Muscle of leg (tissue), 11 donors: ENCODE data around the gene LGR4. TPM values are rescaled to one million over a fixed set of nuclear protein-coding genes. Genes with fewer than 3 reads are reported as not detected.

Experiments used
- DNase-seq: peaks from one replicate; pipeline ENCODE4 v3.0.0; 2013
- H3K27ac ChIP-seq: one replicate; pipeline ENCODE4 v1.5.1; 2013; ENCODE audit warnings: mild to moderate bottlenecking, low read length, control low read depth
- H3K27me3 ChIP-seq: one replicate; pipeline ENCODE4 v1.6.1; 2013; ENCODE audit warnings: low read length; ENCODE audit not compliant: control insufficient read depth, insufficient read depth
- H3K36me3 ChIP-seq: one replicate; pipeline ENCODE4 v1.6.1; 2013; ENCODE audit warnings: low read length; ENCODE audit not compliant: control insufficient read depth, insufficient read depth
- H3K4me1 ChIP-seq: one replicate; pipeline ENCODE4 v1.6.1; 2013; ENCODE audit warnings: low read length; ENCODE audit not compliant: control insufficient read depth, insufficient read depth
- H3K4me3 ChIP-seq: one replicate; pipeline ENCODE4 v1.5.1; 2013; ENCODE audit warnings: low read length, control low read depth
- H3K9me3 ChIP-seq: replicated peaks from 2 replicates; pipeline ENCODE4 v1.6.1; 2013; ENCODE audit warnings: low read depth, low read length; ENCODE audit not compliant: control insufficient read depth
- WGBS: methylation state at CpG from one replicate; pipeline ENCODE4 v1.1.5; 2013; ENCODE audit warnings: missing lambda C conversion rate; ENCODE audit not compliant: insufficient coverage; 5-methylcytosine and 5-hydroxymethylcytosine counted together
- polyA plus RNA-seq, 8 donors: library from polyadenylated mRNA; unstranded; fragments of 120-200 nt; gene quantifications; one replicate each; pipeline versions ENCODE4 v1.2.1 to v1.2.3, GENCODE V29; 2013; ENCODE audit warnings: inconsistent platforms in 1 of 8, low replicate concordance in 1 of 8; ENCODE audit not compliant: insufficient read length in 8 of 8, insufficient read depth in 1 of 8
- total RNA-seq: library from RNA; stranded (reverse); fragments of 120-200 nt; gene quantifications from one replicate; pipeline ENCODE4 v1.2.4, GENCODE V29; 2013

LGR4 gene
- total and polyA plus RNA-seq, 9 donors = 18.8 to 33.3 (median 27.6) TPM

- no peak for DNase-seq
- Histone ChIP-seq H3K27me3 (no peaks in the 10 kb centered on the region), H3K27ac (no peak overlapping the region), H3K9me3 (no peaks in the 10 kb centered on the region), H3K4me1 (peaks cover 22% of the 10 kb centered on the region), H3K36me3 (no peaks in the 10 kb centered on the region), H3K4me3 (no peak overlapping the region)
- 73% methylated on average over 4 of the region's 4 CpGs for WGBS
Observed at GRCh38 chr11:27394781-27395228, 77.8 kb downstream of the LGR4 start.

GRCh38 chr11:27392278-27393114 lies 80.1 kb downstream of the LGR4 start:
- no peaks in the 10 kb centered on the region for H3K9me3 ChIP-seq
- DNase-seq = no peak
- H3K27ac ChIP-seq = no peak overlapping the region
- no peak overlapping the region for H3K4me3 ChIP-seq
- no CpG with 5 or more reads among the region's 4 CpGs for WGBS
- no peaks in the 10 kb centered on the region for H3K36me3 ChIP-seq
- H3K4me1 ChIP-seq = peaks cover 9% of the 10 kb centered on the region
- H3K27me3 ChIP-seq = no peaks in the 10 kb centered on the region

- H3K27me3 ChIP-seq = no peaks in the 10 kb centered on the region
- H3K9me3 ChIP-seq = no peaks in the 10 kb centered on the region
- H3K36me3 ChIP-seq = no peaks in the 10 kb centered on the region
- no peak for DNase-seq
- no peak overlapping the region for H3K27ac ChIP-seq
- H3K4me3 ChIP-seq = no peak overlapping the region
- 83% methylated on average over 4 of the region's 5 CpGs for WGBS
- peaks cover 7% of the 10 kb centered on the region for H3K4me1 ChIP-seq
Observed at GRCh38 chr11:27391331-27392015, 81.1 kb downstream of the LGR4 start.

- no peaks in the 10 kb centered on the region for H3K27me3 ChIP-seq
- no peak overlapping the region for H3K27ac ChIP-seq
- no peak for DNase-seq
- H3K4me3 ChIP-seq = no peak overlapping the region
- H3K36me3 ChIP-seq = no peaks in the 10 kb centered on the region
- no peaks in the 10 kb centered on the region for H3K9me3 ChIP-seq
- H3K4me1 ChIP-seq = peaks cover 7% of the 10 kb centered on the region
- WGBS = 89% methylated on average over 2 of the region's 6 CpGs
Observed at GRCh38 chr11:27390318-27391295, 82.0 kb downstream of the LGR4 start.

- no peak for DNase-seq
- peaks cover 2% of the 10 kb centered on the region for H3K4me1 ChIP-seq
- WGBS = no CpG with 5 or more reads among the region's 1 CpG
Observed at GRCh38 chr11:27388869-27389268, 83.7 kb downstream of the LGR4 start.

GRCh38 chr11:27388001-27388400 lies 84.6 kb downstream of the LGR4 start:
- Histone ChIP-seq H3K27ac (no peak overlapping the region), H3K27me3 (no peaks in the 10 kb centered on the region), H3K4me1 (peaks cover 2% of the 10 kb centered on the region), H3K36me3 (peaks cover 3% of the 10 kb centered on the region), H3K9me3 (no peaks in the 10 kb centered on the region), H3K4me3 (no peak overlapping the region)
- no peak for DNase-seq
- no CpG with 5 or more reads among the region's 2 CpGs for WGBS

More at GRCh38 chr11:27388869-27389268, 83.7 kb downstream of the LGR4 start:
- Histone ChIP-seq H3K27me3 (no peaks in the 10 kb centered on the region), H3K4me3 (no peak overlapping the region), H3K27ac (no peak overlapping the region), H3K36me3 (peaks cover 3% of the 10 kb centered on the region), H3K9me3 (no peaks in the 10 kb centered on the region)

- DNase-seq = no peak
- 0% methylated on average over 1 of the region's 2 CpGs for WGBS
- Histone ChIP-seq H3K27ac (no peak overlapping the region), H3K27me3 (no peaks in the 10 kb centered on the region), H3K4me3 (no peak overlapping the region), H3K4me1 (no peaks in the 10 kb centered on the region), H3K36me3 (peaks cover 3% of the 10 kb centered on the region), H3K9me3 (no peaks in the 10 kb centered on the region)
Observed at GRCh38 chr11:27387362-27387761, 85.2 kb downstream of the LGR4 start.

- no CpG with 5 or more reads among the region's 4 CpGs for WGBS
- Histone ChIP-seq H3K27ac (no peak overlapping the region), H3K4me3 (no peak overlapping the region), H3K36me3 (peaks cover 3% of the 10 kb centered on the region), H3K4me1 (no peaks in the 10 kb centered on the region), H3K27me3 (no peaks in the 10 kb centered on the region), H3K9me3 (no peaks in the 10 kb centered on the region)
- DNase-seq = no peak
Observed at GRCh38 chr11:27386181-27386845, 86.3 kb downstream of the LGR4 start.

- 80% methylated on average over 2 of the region's 5 CpGs for WGBS
- no peak overlapping the region for H3K27ac ChIP-seq
- H3K9me3 ChIP-seq = no peaks in the 10 kb centered on the region
- H3K4me1 ChIP-seq = no peaks in the 10 kb centered on the region
- peaks cover 3% of the 10 kb centered on the region for H3K36me3 ChIP-seq
- DNase-seq = no peak
- no peaks in the 10 kb centered on the region for H3K27me3 ChIP-seq
- no peak overlapping the region for H3K4me3 ChIP-seq
Observed at GRCh38 chr11:27385245-27385644, 87.3 kb downstream of the LGR4 start.
